Anterior cingulate cortex (tissue), 58 donors: ENCODE measurements around the gene FAM53C.
"Not testable (repeated sequence)": the region's sequence is repeated elsewhere in the genome, so short reads cannot be mapped to it uniquely, and the experiment has no call there.

Experiments
- DNase-seq, 58 donors: peaks; one replicate each; lab custom pipeline; 2025; lab: John Stamatoyannopoulos, UW

FAM53C gene

DNA sequence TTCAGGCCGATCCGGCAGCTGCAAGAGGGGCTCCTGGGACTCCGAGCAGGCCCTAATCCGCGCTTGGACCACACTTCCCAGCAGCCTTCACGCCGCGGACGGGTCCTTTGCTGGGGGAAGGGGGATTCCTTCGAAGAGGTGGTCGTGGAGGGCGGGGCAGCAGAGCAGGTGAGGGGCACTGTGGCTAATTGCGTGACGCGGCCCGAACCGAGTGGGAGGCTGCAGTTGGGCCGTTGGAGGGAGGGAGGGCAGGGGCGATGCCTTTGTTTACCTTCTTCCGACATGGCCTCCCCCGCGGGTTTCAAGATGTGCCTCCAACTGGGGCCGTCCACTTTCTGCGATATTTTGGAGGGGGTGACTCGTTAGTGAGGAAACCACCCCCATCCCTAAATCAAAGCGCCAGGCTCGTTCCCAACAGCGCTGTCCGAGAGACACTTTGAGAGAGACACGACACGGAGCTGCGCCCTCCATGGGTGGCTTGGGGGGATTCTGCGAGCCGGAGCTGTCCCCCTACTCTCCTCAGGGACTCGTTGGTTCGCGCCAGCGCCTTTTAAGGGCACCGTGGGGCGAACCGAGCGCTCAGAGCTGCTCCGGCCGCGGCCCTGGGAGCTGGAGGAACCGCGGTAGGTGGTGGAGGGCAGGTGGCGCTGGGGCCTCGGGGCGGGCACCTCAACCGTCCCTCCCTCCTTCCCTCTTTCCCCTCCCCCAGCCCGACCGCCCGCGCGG, at the start of gene FAM53C:
TSS of gene FAM53C (plus strand) at position 582 of the 726 bp plus-strand sequence. CDS start 3,070 bp downstream, outside the sequence.
- DNase-seq = peak; percentile 16 to 98 (median 91)

DNA sequence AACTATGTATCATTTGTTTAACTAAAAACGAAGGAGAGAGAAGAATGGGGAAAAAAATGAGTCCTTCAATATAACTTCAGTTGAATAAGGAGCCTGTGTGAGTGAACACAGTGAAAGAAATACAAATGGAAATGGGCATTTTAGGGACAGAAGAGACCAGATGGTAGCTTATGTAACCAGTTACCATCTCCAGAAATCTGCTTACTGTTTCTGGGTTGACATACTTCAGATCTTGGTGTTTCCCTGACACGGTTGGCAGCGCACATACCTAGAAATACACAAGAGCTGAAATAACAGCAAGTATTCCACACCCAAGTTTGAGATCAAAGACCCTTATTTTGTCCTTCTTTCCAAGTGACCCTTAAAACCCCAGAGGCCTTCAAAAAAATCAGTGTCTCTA, 48.8 kb upstream of the FAM53C start:
- peak in 2 of 58 donors; percentile 28 to 32 for DNase-seq

DNA sequence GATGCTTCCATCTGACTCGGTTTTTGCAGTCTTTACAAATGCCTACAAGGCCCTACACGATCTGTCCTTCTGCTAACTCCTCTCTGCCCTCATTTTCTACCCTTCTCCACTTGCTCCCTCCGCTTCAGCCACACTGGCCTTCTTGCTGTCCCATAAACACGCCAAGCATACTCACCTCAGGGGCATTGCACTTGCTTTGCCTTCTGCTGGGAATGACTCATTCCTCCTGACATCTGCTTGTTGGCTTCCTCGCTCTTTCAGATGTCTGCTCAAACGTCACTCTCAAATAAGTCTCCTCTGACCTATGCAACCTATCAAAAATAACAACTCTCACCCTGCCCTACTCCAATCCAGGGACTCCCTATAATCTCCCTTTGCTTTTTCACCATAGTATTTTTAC, 34.7 kb upstream of the FAM53C start:
- DNase-seq = no peak

DNA sequence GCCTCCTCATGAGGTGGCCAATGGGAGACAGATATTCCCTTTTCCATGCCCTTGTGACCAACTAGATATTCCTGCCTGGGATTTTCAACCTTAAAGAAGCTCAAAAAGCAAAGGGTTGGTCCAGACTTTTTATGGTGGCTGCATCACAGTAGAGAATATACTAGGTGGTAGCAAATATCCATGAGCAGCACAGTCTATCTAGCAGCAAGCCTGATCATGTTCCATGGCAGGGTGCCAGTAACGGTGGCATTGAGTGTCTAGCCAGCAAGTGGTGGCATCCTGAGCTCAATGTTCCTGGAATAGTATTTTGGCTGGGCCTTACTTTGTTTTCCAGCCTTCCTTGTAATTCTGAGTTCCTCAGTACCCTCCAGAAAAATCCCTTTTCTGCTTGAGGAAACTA, 32.3 kb upstream of the FAM53C start:
- peak in 5 of 58 donors; percentile 0 to 28 (median 3) for DNase-seq

DNA sequence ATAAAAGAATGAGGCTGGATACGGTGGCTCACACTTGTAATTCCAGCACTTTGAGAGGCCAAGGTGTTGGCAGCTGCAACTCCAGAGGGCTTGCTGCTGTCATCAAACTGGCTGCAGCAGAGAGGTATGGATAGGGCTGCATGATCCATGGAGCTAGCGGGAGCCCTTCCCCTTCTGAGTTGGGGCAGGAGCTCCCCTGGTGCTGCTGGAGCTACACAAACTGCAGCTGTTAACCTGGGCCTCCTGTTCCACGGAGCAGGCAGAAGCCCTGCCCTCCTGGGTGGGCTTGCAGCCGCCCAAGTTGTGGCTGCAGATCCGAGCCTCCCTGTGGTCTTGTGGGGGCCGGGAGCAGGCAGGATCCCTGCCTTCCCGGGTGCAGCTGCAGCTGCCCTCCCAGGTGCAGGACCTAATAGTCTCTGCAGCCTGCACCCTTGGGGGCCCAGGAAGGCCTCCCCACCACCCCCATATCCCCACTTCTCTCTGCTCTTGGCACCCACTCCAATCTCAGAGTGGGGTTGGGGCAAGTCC, 22.3 kb upstream of the FAM53C start:
- DNase-seq = no peak

DNA sequence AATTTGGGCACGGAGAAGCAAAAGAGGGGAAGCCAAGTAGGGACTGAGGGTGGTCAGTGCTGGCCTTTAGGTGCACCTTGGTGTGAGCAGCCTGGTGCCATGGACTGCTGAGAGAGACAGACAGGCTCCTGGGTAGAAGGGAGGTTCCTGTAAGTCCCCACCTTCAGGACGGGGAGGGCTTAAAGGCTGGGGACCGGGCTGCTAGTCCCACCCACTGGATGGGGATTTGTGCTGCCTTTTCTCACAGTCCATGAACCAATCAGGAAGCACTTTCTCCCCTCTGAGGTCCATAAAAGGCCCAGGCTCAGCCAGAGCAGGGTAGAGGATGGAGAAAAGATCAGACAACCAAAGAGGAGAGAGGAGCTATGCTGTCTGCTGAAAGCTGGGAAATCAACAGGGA, 21.7 kb upstream of the FAM53C start:
- DNase-seq = no peak

DNA sequence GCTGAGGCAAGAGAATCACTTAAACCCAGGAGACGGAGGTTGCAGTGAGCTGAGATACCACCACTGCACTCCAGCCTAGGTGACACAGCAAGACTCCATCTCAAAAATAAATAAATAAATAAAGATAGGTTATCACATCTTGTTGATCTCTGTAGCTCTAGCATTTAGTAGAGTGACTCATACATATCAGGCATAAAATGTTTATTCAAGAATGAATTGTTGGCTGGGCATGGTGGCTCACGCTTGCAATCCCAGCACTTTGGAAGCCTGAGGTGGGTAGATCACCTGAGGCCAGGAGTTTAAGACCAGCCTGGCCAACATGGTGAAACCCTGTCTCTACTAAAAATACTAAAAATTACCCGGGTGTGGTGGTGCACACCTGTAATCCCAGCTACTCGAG, 19.9 kb upstream of the FAM53C start:
- DNase-seq = not testable (repeated sequence)

DNA sequence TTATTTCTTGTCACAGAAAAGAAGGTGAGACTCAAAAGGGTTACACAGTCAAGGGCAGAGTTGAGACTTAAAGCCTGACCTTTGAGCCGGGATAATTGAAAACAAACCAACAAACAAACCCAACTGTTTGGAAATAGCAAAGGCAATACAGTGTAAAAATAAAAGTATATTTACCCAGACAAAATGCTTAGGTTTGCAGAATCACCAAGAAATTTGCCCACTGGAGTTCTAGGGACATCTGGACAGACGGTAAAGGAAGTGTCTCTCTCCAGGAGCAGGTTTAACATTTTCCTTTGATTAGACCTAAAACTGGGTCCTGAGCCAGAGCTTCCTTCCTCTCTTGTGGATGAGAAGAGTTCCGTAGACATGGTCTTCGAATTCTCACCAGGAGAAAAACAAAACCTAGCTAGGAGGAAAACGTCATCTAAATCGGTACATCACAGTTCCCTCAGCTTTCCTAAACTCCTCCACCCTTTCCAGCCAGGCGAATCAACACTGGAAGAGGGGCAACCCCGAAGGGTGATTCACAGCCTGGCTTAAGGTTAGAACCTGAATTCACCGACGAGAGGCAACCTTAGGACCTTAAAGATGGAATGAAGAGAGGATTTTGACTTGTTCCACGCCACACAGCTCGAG, 7.1 kb upstream of the FAM53C start:
- DNase-seq = no peak

DNA sequence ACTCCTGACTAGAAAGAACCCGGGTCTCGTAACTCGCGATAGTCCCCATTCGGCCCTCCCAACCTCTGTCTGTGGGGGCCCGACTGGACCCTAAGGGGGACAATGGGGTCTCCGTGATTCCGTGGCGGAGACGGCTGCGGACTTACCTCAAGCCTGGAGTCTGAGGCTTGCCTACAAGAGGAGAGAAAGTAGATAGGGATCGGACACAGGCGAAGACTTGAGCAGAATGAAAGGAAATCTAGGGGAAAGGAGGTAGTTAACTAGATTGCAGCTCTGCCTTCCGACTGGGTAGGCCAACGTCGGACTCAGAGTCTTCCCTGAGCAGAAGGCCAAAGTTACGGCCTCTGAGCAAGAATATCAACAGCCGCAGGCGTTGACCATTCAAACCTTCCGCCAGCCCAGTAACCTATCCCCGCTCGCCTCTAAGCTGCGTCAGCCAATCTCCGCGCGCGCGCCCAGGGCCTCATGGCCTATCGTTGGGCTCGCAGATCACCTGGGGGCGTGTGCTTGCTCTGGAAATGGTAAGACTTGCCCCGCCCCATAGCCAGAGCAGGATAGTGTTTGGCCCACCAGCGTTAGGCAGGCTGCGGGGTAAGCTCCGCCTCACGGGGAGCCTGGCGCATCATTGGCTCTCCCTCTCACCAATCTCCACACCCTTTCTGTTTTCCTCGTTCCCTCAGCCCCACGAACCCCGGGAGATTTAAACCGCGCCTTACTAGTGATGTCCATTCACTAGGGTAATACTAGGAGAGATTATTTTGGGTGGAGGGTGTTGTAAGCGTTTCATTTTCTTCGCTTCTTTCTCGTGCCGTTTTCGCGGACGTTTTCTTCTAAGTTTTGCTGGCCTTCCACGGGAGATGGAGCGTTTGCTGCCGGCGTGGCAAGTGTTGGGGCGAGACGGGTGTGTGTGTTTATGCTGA, 6.4 kb upstream of the FAM53C start, which contains the start of gene CDC25C:
TSS of gene CDC25C (minus strand) at position 356 of the 920 bp plus-strand sequence. CDS start 624 bp downstream, outside the sequence.
- DNase-seq = peak; percentile 74 to 99 (median 95)

DNA sequence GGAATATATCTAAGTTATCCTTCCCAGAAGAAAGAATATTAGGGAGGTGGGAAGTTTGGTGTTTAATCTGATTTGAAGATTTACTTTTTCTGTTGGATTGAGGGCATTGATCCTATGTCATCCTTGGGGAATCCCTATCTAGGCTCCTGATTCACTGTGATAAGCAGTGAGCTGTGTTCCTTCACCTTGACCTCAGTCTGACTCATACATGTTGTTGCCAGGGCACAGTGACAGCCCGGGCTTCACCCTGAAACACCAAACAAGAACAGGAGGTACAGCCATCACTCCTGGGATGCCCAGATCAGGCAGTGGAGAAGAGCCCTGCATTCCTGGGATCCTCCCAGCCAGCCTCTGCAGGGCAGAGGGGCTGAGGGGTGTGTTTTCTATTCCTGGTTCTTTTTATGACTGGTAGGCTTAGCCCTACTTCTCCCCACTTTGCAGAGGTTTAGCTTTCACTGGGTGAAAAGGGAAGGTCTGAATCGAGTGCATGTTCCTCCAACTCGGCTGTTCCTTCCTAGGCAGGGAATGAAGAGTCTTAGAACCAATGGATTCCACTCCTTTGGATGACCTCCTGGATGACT, 3.1 kb upstream of the FAM53C start:
- no peak for DNase-seq

DNA sequence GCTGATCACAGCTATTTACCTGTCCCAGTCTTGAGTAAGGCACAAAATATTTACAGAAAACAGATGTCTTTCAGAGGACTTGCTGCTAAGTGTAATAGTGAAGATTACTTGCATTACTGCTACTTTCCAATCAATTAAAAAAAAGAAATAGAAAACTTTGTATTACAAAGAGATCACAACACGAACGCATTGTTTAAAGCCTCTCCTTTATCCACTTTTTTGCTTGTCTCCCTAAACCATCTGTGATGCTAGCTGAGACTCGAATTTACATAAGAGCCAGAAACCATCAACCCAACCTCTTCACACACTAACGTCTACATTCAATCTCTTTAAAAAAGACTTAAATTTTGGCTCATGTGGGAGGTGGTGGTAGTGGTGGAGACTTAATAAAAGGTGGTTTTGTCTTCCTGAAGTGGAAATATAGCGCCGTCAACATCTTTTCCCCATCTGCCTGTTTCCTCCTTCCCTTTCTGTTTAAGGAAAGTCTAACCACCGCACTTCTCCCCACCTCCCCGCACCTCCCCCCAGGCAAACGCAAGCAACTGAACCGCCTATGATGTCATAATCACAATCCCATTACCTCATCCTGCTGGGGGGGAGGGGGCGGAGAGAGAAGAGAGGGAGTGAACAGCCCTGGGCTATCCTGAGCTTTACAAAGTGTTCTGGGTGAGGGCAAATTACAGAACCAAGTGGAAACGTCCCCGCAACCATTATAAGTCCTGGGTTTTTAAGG, 948 bp upstream of the FAM53C start:
- DNase-seq = peak in 40 of 58 donors; percentile 57 to 95 (median 86)

DNA sequence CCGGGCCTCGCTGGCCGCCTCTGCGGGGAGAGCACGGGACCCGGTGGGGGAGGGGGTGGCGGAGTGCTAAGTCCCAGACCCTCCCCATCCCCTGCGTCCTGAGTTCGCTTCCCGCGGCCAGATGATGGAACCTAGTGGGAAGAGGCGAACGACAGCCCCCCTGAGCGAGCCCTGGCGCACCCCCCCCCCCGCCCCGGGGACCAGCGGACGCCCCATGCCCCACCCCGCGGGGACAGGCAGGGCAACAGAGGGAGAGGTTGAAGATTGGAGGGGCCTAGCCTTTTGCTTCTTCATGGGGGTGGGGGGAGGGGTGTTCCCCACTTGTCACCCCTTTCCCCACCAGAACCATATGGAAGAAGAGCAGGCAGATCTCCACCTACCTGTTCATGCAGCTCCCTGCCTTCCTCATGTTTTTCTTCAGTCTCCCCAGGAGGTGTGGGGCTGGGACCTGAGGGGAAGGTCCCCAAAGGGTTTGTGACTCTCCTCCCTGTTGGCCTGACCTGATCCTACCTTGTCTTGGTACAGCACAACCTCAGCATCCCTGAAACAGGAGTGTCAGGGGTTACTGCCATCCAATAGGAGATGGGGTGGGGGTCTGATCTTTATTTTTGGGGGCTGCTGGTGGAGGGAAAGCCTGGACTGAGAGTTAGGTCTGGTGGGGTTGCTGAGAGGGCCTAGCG, 485 bp downstream of the FAM53C start:
- DNase-seq = no peak

DNA sequence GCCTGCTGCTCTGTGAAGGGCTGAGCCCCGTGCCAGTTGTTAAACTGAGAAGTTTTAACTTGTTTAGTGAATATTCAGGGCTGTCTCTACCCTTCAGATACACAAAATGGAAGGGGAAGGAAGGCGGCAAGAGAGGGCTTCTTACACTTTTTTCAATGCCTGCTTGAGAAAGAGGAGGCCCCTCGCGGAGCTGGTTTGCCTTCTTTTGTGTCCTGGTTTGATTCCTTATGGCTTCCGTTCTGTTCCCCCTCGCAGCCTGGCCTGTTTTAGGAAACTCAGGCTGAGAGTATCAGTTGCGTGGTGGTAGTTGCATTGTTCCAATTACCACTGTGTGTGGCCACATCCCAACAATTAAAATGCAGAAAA, 1.0 kb downstream of the FAM53C start:
- peak in 11 of 58 donors; percentile 5 to 50 (median 15) for DNase-seq

DNA sequence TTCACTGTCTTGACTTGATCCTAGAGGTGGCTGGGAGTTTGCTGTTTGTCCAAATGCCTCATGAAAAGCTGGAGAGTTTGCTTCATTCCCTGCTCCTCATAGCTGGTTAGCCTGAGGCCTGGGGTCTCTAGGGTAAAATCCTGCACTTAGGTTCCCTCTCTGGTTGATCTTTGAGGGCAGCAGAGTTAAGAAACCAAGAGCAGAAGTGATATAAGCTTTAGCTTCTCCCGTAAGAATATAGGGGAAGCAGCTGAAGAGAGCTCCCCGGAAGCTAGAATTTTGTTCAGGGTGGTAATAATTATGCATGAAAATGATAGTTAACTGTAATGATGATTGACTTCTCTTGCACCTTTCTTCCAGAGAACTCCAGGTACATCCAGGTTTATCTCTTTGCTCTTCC, 1.4 kb downstream of the FAM53C start:
- no peak for DNase-seq

DNA sequence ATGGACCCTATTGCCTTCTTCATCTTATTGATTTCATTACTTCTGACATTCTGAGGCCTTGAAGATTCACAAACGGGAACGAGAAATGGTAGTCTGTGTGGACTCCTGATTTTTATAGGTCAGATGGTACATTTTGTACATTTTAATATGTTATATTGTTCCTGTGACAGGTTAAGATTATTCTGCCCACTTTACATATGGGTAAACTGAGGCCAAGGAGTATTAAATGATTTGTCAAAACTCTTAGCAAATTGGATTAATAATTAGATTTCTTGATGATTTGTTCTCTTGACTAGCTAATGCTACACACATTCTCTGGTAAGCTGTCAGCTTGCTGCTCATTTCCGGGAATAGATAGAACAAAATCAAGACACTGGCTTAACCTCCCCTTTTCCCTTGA, 1.9 kb downstream of the FAM53C start:
- DNase-seq = no peak

DNA sequence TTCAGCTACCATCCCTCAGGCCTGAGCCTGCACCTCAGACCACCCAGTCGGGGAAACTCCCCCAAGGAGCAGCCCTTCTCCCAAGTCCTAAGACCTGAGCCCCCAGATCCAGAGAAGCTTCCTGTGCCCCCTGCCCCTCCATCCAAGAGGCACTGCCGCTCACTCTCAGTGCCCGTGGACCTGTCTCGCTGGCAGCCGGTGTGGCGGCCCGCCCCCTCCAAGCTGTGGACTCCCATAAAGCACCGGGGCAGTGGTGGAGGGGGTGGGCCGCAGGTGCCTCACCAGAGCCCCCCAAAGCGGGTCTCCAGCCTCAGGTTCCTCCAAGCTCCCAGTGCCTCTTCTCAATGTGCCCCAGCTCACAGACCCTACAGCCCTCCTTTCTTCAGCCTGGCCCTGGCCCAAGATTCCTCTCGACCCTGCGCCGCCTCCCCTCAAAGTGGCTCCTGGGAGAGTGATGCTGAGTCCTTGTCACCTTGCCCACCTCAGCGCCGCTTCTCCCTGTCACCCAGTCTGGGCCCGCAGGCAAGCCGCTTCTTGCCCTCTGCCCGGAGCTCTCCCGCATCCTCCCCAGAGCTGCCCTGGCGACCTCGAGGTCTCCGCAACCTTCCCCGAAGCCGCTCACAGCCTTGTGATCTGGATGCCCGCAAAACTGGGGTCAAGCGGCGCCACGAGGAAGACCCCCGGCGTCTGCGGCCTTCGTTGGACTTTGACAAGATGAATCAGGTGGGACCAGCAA, 7.0 kb downstream of the FAM53C start:
- DNase-seq = no peak

DNA sequence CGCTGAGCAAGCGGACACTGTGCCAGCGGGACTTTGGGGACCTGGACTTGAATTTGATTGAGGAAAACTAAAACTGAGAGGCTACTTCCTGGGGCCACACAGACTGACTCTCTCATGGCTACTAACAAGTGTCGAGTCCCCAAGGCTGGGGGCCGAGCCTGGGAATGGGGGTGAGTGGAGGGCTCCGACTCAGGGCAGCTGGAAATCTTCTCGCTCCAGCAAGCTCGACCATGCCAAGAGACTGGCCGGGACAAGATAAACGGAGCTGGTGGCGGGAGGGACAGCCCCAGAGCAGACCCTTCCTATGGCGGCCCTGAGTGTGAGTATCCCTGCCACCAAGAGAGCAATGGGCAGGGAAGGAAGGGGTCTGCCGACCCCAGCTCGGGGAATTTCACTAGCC, 8.8 kb downstream of the FAM53C start:
- no peak for DNase-seq

DNA sequence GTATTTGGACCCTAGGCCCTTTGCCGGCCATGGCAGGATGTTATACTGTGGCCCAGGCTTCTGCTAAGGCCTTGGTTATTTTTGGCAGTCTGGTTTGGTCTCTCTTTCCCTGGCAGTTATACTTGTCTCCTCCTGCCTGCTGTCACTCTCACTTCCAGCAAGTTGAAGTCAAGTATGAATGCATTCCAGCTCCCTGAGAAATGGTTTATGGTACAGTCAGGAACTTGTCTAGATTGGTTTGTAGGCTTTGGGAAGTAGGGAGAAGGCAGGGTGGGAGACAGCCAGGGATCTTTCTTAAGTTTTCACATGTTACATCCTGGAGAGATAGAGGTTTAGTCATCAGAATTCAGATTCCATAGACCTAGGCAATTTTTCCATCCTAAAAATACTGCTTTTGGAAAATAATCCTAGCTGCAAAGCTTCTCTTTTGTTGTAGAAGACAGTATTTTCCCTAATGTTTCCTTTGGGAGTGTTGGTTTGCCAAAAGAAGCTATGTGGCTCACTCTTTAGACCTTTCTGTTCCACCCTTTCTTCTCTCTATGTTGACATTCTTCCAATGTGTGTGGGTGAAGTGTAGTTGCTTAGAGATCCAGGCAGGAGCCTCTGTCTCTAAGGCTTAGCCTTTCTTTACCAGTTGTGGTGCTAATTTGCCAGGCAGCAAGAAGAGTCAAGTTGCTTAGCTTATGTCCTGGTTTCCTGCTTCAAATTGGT, 11.9 kb downstream of the FAM53C start:
- no peak for DNase-seq
